Gastroesophageal sphincter (tissue), 4 donors: Measurements from ENCODE around the gene TTLL8. TPM values are rescaled to one million over a fixed set of nuclear protein-coding genes. Genes with fewer than 3 reads are reported as not detected.
A peak's percentile ranks its signal among the peaks of the same experiment; 100 is the strongest.

Experiments used
- ATAC-seq: fragments of 150-250 bp; one replicate; pipeline ENCODE4 v1.9.1; 2016; ENCODE audit warnings: mild to moderate bottlenecking, moderate library complexity
- H3K27ac ChIP-seq, 4 donors: fragments of 200-600 bp; sonication (generic) in 3 of 4; 1 replicate in 3 of 4; 2 replicates in 1 of 4; pipeline ENCODE4 v1.5.1; 2016 to 2019
- H3K27me3 ChIP-seq: fragments of 200-600 bp; sonication (generic); one replicate; pipeline ENCODE4 v1.5.1; 2019
- H3K36me3 ChIP-seq, 2 donors: fragments of 200-600 bp; sonication (generic); one replicate each; pipeline ENCODE4 v1.5.1; 2019; ENCODE audit warnings: control low read depth in 1 of 2
- H3K4me1 ChIP-seq, 3 donors: fragments of 200-600 bp; sonication (generic); 1 replicate in 2 of 3; 2 replicates in 1 of 3; pipeline ENCODE4 v1.5.1; 2016 to 2019; ENCODE audit warnings: control low read depth in 2 of 3
- H3K4me3 ChIP-seq, 2 donors: fragments of 200-600 bp; sonication (generic); one replicate each; pipeline ENCODE4 v1.5.1; 2019; ENCODE audit warnings: mild to moderate bottlenecking in 1 of 2, moderate library complexity in 1 of 2
- H3K9me3 ChIP-seq, 3 donors: fragments of 200-600 bp; sonication (generic); one replicate each; pipeline ENCODE4 v1.5.1; 2017 to 2019; ENCODE audit warnings: control low read depth in 2 of 3
- EP300 ChIP-seq: sonication (generic); formaldehyde crosslinking; IDR thresholded peaks from one replicate; pipeline ENCODE4 v1.6.1; 2017; ENCODE audit warnings: antibody characterized with exemption, mild to moderate bottlenecking
- POLR2A ChIP-seq, 2 donors: fragments of 450-650 bp; IDR thresholded peaks; one replicate each; pipeline ENCODE4 v1.6.1; 2017; ENCODE audit warnings: antibody characterized with exemption in 2 of 2, mild to moderate bottlenecking in 2 of 2, moderate library complexity in 1 of 2
- POLR2AphosphoS5 ChIP-seq: sonication (generic); formaldehyde crosslinking; IDR thresholded peaks from one replicate; pipeline ENCODE4 v1.6.1; 2017; ENCODE audit warnings: antibody characterized with exemption
- WGBS, 2 donors: methylation state at CpG; one replicate each; pipeline ENCODE4 v1.1.5; 2018; ENCODE audit warnings: low coverage in 1 of 2; 5-methylcytosine and 5-hydroxymethylcytosine counted together
- total RNA-seq, 4 donors: library from RNA; depleted of rRNA; stranded (reverse); fragments of >200 nt; gene quantifications; one replicate each; pipeline ENCODE4 v1.1.0, GENCODE V29; 2016
- TF ChIP-seq, protein P1 (sequence below), 4 experiments: fragments of 200-600 bp in 2 of 4; fragments of 450-650 bp in 2 of 4; sonication (generic) in 1 of 4; IDR thresholded peaks; one replicate each; pipeline ENCODE4 v1.5.1; 2017 to 2019; ENCODE audit warnings: antibody characterized with exemption in 4 of 4, mild to moderate bottlenecking in 2 of 4, moderate library complexity in 2 of 4

The TTLL8 gene
- total RNA-seq, 4 donors from 2014 or later = not detected

DNA sequence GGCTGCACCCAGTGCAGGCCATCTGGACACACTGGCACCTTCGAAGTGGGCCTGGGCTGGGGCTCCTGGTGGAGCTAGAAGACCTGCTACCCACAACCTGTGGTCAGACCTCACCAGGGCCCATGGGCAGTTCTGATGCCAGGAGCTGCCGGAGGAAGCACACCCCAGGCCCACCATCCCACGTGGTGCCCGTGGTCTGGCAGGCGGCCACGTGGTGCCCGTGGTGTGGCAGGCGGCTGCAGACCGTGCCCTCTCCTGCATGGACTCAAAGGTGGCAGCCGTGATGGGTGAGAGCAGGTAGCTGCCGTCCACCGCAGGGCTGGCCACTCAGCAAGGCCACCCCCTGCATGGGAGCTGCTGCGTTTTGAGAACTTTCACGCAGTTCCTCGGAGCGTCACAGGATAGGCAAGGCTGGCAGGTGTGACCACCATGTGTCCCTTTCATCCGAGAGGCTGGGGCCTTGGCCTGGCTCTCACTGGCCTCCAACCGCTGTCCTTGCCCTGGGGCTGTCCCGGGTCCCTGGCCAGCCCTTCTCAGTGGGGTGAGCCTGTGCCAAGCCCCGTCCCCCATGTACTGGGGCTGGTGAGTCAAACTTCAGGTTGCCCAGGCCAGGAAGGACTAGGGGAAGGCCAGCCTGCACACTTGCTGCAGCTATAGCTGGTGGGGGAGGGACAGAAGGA is 41.6 kb downstream of the TTLL8 start:
- TF ChIP-seq, protein P1, sequence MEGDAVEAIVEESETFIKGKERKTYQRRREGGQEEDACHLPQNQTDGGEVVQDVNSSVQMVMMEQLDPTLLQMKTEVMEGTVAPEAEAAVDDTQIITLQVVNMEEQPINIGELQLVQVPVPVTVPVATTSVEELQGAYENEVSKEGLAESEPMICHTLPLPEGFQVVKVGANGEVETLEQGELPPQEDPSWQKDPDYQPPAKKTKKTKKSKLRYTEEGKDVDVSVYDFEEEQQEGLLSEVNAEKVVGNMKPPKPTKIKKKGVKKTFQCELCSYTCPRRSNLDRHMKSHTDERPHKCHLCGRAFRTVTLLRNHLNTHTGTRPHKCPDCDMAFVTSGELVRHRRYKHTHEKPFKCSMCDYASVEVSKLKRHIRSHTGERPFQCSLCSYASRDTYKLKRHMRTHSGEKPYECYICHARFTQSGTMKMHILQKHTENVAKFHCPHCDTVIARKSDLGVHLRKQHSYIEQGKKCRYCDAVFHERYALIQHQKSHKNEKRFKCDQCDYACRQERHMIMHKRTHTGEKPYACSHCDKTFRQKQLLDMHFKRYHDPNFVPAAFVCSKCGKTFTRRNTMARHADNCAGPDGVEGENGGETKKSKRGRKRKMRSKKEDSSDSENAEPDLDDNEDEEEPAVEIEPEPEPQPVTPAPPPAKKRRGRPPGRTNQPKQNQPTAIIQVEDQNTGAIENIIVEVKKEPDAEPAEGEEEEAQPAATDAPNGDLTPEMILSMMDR (IDR thresholded peaks at IDR 0.05) = no peak
- TF ChIP-seq POLR2A (IDR thresholded peaks at IDR 0.05) (no peak), EP300 (no peak), POLR2AphosphoS5 (no peak)
- H3K4me1 ChIP-seq = peaks cover 0 to 14% (median 5%) of the 10 kb centered on the region in 3 donors
- no peak overlapping the region for H3K27ac ChIP-seq
- peaks cover 87% of the 10 kb centered on the region for H3K27me3 ChIP-seq
- H3K4me3 ChIP-seq = no peak overlapping the region
- H3K36me3 ChIP-seq = no peaks in the 10 kb centered on the region
- H3K9me3 ChIP-seq = no peaks in the 10 kb centered on the region
- ATAC-seq = no peak
- no CpG with 5 or more reads among the region's 20 CpGs for WGBS, 2 donors

DNA sequence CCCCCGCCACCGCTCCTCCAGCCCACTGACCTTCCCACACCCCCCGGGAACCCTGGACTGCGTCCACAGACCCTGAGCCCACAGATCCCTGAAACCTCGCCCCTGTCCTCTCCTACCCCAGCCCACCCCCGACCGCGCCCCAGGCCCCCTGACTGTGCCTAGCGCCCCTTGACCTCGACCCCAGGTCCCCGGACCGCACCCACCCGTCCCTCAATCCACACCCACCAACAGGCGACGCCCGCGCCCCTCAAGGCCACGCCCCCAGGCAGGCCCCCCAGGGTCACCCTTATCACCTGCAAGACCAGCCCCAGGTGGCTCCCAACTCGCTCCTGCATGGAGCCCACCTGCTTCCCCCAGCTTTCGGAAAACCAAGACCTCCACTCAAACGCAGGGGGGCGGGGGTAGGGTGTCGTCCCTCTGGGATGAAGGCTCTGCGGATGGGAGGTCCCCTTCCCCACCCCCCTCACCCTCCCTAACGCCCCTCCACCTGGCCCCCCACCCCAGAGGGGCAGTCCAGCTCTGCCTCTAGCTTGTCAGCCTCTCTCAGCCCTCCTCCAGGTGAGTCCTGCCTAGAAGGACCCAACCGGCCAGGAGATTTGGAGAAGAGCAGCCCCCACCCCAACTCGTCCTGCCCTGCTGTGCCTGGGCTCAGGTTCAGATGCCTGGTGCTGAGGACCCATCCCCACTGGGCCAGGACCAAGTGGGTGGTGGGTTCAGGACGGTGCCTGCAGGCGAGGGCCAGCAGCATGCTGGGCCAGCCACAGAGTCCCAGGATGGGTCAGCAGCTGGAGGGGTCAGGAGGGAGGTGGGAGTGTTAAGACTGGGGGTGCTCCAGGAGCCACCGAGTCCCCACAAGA is 42.4 kb downstream of the TTLL8 start:
- 20% methylated on average over 1 of the region's 30 CpGs; no CpG with 5 or more reads in 1 of the 2 donors for WGBS, 2 donors
- peaks cover 0 to 22% (median 5%) of the 10 kb centered on the region in 3 donors for H3K4me1 ChIP-seq
- no peaks in the 10 kb centered on the region for H3K36me3 ChIP-seq
- no peaks in the 10 kb centered on the region for H3K9me3 ChIP-seq
- TF ChIP-seq, protein P1 (IDR thresholded peaks at IDR 0.05) = no peak
- TF ChIP-seq EP300 (no peak), POLR2A (IDR thresholded peaks at IDR 0.05) (no peak), POLR2AphosphoS5 (no peak)
- no peak overlapping the region for H3K27ac ChIP-seq
- no peak for ATAC-seq
- no peak overlapping the region for H3K4me3 ChIP-seq
- H3K27me3 ChIP-seq = peaks cover 87% of the 10 kb centered on the region

DNA sequence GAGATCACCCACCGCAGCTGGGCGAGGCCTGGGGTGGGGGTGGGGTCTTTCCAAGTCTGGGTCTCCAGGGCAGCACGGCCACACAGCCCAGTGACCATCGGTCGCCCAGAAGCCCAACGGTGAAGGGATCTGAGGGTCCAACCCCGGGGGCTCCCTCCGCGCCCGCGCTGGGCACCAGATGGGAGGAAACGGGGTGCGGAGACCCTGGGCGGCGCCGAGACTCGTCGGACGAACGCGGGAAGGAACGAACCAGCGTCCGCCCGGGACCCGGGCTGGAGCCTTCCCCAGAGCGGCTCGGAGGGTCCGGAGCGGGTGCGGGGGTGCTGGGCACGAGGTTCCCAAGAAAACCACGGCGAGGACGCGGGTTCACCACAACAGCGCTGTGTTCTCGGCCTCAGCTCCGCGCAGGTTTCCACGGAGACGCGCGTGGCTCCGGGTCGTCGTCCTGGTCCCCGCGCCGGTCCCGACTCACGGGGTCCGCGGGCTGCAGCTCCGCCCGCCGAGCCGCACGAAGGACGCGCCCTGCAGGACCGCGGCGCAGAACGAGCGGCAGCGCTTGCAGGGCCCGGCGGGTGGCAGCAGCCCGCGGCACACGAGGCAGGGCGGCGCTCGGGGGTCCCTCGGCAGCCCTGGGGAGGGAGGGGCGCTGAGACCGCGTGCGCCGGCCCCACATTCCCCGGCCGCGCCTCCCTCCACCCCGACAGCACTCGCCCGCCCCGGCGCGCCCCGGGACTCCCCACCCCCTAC is 43.3 kb downstream of the TTLL8 start:
- Histone ChIP-seq H3K27me3 (peaks cover 95% of the 10 kb centered on the region), H3K4me3 (peak overlapping the region in 1 of 2 donors; percentile 10), H3K9me3 (no peaks in the 10 kb centered on the region), H3K4me1 (peaks cover 0 to 27% (median 5%) of the 10 kb centered on the region in 3 donors), H3K27ac (no peak overlapping the region), H3K36me3 (no peaks in the 10 kb centered on the region)
- no peak for ATAC-seq
- WGBS, 2 donors = no CpG with 5 or more reads among the region's 91 CpGs
- TF ChIP-seq EP300 (no peak), POLR2A (IDR thresholded peaks at IDR 0.05) (no peak), POLR2AphosphoS5 (no peak)
- TF ChIP-seq, protein P1 (IDR thresholded peaks at IDR 0.05) = no peak

DNA sequence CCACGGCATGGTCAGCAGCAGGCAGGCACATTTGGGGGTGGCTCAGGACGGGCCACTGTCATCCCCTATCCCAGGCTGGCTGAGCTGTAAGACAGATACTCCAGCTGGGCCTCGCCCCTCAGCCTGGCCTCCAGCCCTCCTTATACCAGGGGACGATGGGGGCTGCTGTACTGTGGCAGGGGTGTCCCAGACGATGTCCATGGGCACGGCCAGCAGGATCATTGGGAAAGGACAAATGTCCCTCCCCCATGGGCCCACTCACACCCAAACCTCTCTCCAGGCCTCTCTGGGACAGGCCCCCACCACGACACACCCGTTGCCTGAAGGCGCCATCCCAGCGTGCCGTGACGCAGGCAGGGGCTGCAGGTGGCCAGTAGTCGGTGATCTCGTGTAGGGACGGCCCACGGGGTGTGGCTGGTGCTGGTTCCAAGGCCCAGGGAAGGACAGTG is 44.0 kb downstream of the TTLL8 start:
- H3K27ac ChIP-seq = no peak overlapping the region
- H3K36me3 ChIP-seq = no peaks in the 10 kb centered on the region
- peaks cover 0 to 27% (median 5%) of the 10 kb centered on the region in 3 donors for H3K4me1 ChIP-seq
- ATAC-seq = no peak
- H3K9me3 ChIP-seq = no peaks in the 10 kb centered on the region
- TF ChIP-seq EP300 (no peak), POLR2A (IDR thresholded peaks at IDR 0.05) (no peak), POLR2AphosphoS5 (no peak)
- no CpG with 5 or more reads among the region's 16 CpGs for WGBS, 2 donors
- peaks cover 96% of the 10 kb centered on the region for H3K27me3 ChIP-seq
- no peak overlapping the region for H3K4me3 ChIP-seq
